Measurements from ENCODE around the gene BYSL.

Gene BYSL

GRCh38 chr6:41975276-41975675 lies 54.0 kb downstream of the BYSL start:
- no peak for TF ChIP-seq CTCF (conservative IDR thresholded peaks at IDR 0.05; ENCODE audit: low read length)
- TF ChIP-seq EZH2phosphoT487 (IDR thresholded peaks at IDR 0.05; ENCODE audit: borderline replicate concordance): no peak
- Histone ChIP-seq H3K36me3 (ENCODE audit: insufficient read depth, low read length) (no peaks in the 10 kb centered on the region), H3K9me3 (ENCODE audit: insufficient read depth, low read depth, low read length) (no peaks in the 10 kb centered on the region), H3K4me3 (ENCODE audit: low read length, poor library complexity, severe bottlenecking) (no peak overlapping the region), H4K20me1 (ENCODE audit: insufficient read depth, low read length, poor library complexity, severe bottlenecking) (no peaks in the 10 kb centered on the region), H3K4me1 (ENCODE audit: insufficient read depth, low read length, poor library complexity, severe bottlenecking) (peaks cover 9% of the 10 kb centered on the region), H3F3A (ENCODE audit: low read depth) (no peaks in the 10 kb centered on the region), H3K9me2 (replicated peaks; ENCODE audit: low read depth, low read length) (no peaks in the 10 kb centered on the region), H3K27me3 (ENCODE audit: insufficient read depth, low read length, poor library complexity, severe bottlenecking) (no peaks in the 10 kb centered on the region), H3K79me2 (ENCODE audit: insufficient read depth, low read length) (no peaks in the 10 kb centered on the region), H3K4me2 (ENCODE audit: low read depth, low read length, poor library complexity, severe bottlenecking) (no peak overlapping the region), H2AFZ (ENCODE audit: low read length) (no peak overlapping the region), H3K9ac (ENCODE audit: low read depth, low read length, poor library complexity, severe bottlenecking) (no peak overlapping the region)

- no peaks in the 10 kb centered on the region for H3K27me3 ChIP-seq (ENCODE audit: insufficient read depth, low read length, poor library complexity, severe bottlenecking)
- H2AFZ ChIP-seq (ENCODE audit: low read length): no peak overlapping the region
- H3K4me3 ChIP-seq (ENCODE audit: low read length, poor library complexity, severe bottlenecking): no peak overlapping the region
- no peak overlapping the region for H3K9ac ChIP-seq (ENCODE audit: low read depth, low read length, poor library complexity, severe bottlenecking)
- H3K4me2 ChIP-seq (ENCODE audit: low read depth, low read length, poor library complexity, severe bottlenecking): no peak overlapping the region
- H3F3A ChIP-seq (ENCODE audit: low read depth): no peaks in the 10 kb centered on the region
- H3K9me2 ChIP-seq (replicated peaks; ENCODE audit: low read depth, low read length): no peaks in the 10 kb centered on the region
- H4K20me1 ChIP-seq (ENCODE audit: insufficient read depth, low read length, poor library complexity, severe bottlenecking): no peaks in the 10 kb centered on the region
- H3K79me2 ChIP-seq (ENCODE audit: insufficient read depth, low read length): no peaks in the 10 kb centered on the region
- H3K9me3 ChIP-seq (ENCODE audit: insufficient read depth, low read depth, low read length): no peaks in the 10 kb centered on the region
- H3K4me1 ChIP-seq (ENCODE audit: insufficient read depth, low read length, poor library complexity, severe bottlenecking): peaks cover 4% of the 10 kb centered on the region
- no peak for TF ChIP-seq EZH2phosphoT487 (IDR thresholded peaks at IDR 0.05; ENCODE audit: borderline replicate concordance)
- no peak for TF ChIP-seq CTCF (conservative IDR thresholded peaks at IDR 0.05; ENCODE audit: low read length)
- no peaks in the 10 kb centered on the region for H3K36me3 ChIP-seq (ENCODE audit: insufficient read depth, low read length)
Observed at GRCh38 chr6:41976794-41977484, 55.6 kb downstream of the BYSL start.
